ENCODE measurements around the gene SH3GL1. TPM values are rescaled to one million over a fixed set of nuclear protein-coding genes. Genes with fewer than 3 reads are reported as not detected.

The SH3GL1 gene
- total RNA-seq, 1 donor from 2014 or later = 179 TPM

DNA sequence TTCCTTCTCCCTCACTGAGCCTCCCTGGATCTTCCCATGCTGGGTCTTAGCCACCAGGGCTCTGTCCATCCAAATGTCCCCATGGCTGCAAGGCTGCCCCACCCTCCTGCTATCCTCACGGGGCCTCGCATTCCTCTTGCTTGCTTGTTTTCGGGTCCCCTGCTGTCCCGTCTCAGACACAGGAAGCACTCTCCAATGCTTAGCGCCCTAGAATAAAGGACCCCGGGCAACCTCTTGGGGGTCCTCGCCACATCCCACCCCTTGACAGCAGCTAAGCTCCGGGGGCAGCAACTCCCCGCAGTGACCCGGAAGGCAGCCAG lies 23.7 kb downstream of the SH3GL1 start:
- no peak for DNase-seq (ENCODE audit: low read depth)

DNA sequence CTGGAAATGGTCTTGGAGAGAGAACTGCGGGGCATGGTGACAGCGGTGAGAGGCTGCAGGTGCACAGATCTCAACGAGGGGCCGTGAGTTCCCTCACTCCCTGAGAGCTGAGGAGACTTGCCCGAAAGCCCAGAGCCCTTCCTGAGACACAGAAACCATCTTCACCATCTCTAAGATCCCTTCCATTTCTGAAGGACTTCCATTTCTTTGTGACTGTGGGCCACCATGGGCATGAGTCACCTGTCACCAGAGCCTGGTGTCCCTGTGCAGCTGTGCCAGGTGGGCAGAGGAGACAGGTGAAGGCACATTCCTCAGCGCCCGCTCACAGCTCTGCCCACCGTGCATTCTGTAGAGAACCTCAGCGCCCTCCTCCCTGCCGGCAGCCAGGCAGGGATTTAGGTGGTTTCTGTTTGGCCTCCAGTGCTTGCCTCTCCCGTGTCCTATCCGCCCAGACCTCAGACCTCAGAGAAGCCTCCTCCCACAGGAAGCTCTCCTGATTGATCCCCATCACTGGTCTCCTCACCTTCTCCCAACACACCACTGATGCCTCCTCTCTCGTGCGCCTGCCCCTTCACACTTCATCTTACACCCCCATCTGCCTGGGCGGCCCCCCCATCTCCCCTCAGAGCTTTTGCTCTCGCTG lies 24.2 kb downstream of the SH3GL1 start:
- DNase-seq (ENCODE audit: low read depth) = peak; percentile 79

DNA sequence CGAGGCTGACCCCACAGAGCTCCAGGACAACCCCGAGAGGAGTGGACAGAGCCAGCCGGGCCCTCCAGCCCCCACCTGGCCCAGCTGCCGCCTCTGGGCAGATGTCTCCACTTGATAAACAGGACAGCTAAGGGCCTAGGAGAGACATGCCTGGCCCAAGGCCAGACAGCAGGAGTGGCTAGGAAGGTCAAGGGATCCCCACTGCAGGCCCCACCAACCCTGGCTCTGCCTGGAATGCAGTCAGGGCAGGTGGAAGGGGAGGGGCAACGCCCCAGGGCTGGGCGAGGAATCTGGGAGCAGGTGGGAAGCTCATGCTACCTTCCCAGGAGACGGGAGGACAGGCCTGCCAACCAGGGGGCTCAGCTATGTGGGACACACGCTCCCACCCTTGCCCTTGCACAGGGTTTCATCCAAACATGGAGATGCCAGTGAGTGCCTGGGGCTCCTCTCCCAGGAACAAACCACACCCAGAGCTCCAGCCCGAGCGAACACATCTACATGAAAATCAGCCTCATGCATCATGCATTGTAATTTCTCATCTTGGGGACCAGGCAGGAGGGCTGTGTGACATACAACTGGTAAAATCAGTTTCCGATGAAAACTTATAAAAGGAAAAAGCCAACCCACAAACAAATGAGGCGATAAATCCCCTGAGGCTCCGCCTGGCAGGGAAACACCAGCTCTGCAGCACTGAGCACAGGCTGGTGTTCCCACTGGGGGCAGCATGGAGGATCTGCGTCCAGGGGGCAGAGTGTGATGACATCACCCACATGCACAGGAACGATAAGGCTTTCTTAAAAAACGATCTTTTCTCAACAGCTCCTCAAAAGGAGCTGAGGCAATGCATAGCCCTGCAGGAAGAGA lies 25.0 kb downstream of the SH3GL1 start:
- peak; percentile 91 for DNase-seq (ENCODE audit: low read depth)

DNA sequence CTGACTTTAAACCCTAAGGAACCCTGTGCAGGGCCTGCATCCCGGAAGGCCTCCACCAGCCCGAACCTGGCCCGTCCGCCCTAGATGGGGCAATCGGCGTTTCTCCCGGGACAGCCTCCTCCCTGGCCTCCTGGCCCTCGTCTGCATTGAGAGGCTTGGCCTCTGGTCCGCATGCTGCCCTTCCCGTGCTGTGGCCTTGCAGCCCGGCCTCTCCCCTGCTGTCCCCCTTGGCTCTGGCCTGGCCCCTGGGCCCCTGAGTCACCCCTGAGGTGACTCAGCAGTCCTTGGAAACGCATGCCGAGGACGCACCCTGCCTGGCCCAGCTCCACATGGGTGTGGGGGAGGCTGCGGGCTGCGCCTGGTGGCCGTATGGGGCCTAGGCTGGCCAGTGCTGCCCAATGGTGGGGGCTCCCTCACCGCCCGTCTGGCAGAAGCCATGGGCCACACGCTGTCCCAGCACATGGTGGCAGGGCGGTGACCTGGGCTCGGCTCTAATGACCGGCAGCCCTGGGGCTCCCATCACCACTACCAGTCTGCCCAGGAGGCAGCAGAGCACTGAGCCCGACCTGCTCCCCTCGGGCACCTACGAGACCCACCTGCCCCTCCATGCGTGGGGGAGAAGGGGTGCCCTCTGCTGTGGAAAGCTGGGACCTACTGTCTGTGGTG lies 25.7 kb downstream of the SH3GL1 start:
- peak; percentile 95 for DNase-seq (ENCODE audit: low read depth)

DNA sequence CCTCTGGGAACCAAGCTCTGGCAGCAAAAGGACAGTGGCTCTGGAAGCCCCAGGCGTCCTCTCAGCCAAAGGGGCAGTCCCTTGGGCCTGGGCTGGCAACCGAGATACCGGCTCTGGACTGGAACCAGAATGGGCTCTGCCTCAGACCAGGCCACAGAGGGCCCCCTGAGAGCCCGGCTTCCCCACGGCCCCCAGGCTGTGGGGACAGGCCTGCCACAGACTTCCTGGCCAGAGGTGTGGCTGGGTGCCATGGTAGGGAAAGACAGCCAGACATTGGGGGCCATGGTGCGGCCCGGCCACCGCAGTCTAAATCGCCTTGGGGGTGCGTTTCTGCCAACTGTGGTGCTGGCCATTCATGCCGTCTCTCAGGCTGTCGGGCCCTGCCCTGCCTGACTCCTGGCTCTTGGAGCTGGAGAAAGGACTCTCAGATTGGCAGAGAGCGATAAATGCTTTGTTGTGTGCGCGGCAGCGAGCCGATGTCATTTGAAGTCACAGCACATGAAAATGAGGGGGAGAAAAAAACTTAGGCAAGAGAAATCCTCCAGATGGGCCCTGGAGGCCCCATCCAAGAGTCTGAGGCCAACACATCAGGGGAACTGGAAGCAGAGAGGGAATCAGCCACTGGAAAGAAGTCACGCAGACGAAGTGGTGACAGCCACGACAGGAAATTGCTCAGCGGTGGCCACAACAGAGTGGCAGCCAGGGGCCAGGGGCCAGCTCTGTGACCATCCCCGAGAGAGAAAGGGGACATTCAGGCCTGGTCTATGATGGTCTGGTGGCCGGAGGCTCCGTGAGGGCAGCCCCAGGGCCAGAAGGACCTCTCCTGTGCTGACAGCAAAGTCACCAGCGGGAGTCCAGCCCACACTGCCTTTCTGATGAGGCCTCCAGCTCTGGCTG lies 26.5 kb downstream of the SH3GL1 start:
- DNase-seq (ENCODE audit: low read depth) = peak; percentile 81

DNA sequence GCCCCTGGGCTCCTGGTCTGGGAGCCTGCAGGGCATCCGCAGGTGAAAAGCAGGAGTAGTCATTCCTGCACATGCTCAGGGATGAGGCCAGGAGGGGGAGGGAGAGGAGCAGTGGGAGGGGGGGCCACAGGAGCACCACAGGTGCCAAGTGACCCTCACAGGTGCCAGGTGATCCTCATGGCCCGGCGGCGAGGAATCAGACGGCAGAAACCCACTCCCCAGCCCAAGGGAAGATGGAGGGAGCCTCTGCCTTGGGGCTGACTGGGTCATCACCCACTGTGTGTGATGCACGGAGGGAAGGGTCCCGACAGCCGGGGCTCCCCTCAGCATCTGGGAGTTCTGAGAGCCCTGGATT lies 27.4 kb downstream of the SH3GL1 start:
- no peak for DNase-seq (ENCODE audit: low read depth)

DNA sequence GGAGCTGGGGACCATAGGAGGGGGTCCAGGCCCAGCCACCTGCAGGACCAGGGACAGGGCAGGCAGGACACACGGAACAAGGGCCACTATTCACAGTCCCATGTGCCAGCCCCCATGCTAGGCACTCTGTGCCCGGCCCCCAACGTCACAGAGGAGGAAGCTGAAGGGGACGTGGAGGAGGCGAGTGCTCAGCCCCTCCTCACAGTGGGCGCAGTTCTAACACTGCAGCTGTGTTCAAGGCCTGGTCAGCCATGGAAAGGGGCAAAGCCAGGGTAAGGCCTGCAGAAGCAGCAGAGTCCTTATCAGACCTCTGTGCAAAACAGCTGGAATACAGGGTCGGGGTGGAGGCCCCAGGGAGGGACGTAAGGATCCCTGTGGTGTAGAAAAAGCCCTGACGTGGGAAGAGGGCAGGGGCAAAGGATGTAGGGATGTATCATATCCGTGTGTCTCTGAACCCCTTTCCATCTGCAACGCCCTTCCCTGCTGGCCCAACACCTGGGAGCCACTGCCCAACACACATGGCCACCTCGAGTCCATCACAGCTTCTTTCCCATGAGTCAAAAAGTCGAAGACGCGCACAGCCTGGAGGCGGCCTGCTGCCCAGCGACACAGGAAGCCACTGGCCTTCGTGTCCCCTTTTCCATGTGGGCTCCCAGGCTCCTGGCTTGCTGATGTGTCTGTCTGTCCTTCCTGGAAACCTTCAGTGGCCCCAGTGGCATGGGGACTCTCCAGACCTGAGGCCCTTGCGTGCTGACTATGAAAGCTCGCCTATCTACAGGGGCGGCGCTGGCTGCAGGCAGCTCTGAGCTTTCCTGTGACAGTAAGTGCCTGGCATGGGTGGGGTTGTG lies 28.0 kb downstream of the SH3GL1 start:
- DNase-seq (ENCODE audit: low read depth) = no peak

DNA sequence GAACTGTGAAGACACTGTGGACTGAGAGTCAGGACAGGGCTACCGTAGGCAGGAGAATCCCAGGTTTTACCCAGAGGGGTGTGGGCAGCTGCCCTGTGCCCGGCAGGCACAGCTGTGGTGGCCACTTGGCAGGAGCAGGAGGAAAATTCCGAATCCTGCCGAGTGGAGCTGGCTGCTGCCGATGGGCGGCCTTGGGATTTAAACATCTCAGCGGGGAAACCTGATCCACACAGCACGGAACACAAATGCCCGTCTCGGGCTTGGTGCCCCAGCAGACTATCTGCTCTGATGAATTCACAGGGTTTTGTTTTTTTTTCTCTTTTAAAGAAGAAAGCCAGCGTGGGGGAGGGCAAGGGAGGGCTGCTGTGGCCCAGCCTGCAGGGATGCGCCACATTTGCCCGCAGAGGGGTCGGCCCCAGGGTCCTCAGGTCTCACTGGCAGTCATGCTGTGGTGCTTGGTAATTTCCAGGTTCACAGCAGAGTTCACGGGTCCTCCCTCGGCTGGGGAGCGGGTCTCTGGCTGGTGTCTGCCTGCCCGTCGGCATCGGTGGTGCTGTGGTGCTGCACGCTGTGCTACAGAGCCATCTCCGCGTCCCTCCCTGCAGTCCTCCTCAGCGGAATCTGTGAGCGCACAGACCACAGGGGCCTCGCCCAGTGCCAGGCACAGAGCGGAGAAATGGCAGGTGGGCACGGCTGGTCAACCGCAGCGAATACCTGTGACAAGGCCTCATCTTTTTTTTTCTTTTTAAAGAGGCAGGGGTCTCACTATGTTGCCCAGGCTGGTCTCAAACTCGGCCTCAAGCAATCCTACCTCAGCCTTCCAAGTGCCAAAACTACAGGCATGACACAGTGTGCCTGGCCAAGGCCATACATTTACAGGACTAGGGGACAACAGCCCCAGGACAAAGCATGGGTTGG lies 28.8 kb downstream of the SH3GL1 start:
- DNase-seq (ENCODE audit: low read depth) = peak; percentile 94

DNA sequence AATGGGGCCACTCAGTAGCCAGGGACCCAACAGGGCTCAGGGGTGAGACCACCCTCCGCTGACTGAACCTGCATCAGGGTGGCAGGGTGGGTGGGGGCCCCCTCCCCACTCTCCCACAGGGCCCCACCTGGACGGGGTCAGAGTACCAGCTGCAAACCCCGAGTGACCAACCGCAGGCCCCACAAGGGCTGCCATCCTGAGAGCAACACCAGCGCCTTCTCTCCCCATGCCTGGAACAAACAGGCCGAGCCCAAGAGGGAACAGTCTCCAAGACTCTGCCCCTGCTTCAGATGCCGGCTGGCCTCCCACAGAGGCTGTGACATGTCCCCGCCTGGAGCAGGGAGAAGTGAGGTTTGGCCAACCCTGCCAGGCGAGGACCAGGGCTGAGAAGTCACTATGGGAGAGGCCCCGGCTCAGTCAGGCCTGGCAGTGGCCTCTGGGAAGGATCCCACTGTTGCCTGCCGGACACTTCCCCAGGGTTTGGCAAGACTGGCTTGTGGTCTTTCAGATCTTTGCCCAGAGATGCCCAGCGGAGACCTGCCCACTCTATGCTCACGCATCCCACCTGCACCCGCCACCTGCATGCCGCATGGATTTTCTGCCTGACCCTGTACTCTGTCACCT lies 29.8 kb downstream of the SH3GL1 start:
- DNase-seq (ENCODE audit: low read depth) = peak; percentile 43

DNA sequence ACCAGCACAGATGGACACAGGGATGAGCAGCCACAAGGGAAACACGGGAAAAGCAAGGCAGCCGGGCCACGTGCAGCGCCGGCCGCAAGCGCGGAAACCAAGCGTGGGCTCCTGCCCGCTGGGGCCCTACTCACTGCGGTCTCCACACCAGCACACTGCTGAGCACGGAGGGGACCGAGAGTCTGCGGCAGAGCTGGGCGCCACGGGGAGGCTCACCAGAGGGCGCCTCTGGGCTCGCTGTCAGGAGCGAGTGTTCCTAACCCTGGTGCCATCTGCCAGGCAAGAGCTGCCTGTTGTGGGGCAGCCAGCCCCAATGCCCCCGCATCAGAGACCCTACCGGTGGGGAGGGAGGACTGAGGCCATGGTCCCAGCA lies 30.5 kb downstream of the SH3GL1 start:
- peak; percentile 67 for DNase-seq (ENCODE audit: low read depth)

DNA sequence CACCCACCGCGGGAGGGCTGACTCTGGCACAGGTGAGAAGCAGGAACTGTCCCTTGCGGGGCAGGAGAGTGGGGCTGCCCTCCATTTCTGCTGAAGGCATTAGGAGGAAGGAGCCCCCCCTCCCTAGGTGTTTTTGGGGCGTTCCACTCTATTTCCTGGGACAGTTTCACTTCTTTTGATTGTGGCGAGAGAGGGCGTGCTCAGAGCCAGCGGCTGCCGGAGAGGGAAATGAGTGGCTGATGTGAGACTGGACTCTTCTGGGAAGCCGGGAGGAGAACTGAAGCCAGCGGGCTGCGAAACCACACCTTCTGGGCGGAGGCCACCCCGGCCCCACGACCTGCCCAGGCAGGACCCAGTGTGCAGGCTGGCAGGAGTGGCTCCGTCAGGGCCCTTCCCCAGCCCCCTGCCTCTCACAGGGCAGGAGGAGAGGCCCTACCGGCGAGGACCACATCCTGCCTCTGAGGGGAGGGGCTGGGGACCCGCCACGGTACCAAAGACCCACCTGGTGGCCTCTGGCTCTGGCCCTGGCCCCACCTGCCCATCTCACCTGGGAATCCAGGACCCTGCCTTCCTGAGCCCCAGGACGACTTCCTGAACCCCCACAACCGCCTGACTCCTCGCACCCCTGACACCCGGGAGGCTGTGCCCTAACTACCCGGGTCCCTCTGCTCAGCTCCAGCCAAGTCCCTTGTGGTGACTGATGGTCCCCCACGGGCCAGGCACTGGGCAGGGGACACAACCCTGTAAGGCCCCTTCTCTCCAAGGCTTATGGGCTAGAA lies 31.0 kb downstream of the SH3GL1 start:
- peak; percentile 27 for DNase-seq (ENCODE audit: low read depth)

DNA sequence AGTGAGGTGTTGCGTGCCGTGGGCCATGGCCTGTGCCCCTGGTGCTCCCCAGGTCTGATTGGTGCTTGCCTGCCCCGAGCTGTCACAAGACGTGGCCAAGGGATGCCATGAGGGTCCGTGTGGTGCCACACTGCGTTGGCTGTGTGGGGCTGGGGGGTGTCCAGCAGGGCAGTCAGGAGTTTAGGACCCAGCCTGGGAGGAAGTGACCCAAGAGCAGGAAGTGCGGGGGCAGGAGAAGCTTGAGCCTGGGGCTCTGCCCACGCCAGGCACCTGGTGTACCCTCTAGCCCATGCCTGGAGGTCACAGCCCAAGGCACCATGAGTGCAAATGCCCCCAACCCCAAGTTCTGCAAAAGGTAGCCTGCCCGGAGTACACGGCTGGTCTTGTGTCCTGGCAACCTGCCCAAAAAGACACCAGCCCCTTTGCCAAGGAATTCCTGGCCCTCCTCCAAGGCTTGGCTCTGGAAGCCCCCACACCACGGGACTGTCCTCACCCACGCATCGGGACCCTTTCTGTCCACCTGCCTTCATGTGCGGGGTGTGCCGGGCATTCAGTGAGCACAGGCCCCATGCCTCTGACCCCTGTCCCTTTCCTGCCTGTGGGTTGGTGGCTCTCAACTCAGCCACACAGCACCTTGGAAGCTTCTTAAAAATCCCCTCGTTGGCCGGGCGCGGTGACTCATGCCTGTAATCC lies 32.1 kb downstream of the SH3GL1 start:
- peak; percentile 78 for DNase-seq (ENCODE audit: low read depth)

DNA sequence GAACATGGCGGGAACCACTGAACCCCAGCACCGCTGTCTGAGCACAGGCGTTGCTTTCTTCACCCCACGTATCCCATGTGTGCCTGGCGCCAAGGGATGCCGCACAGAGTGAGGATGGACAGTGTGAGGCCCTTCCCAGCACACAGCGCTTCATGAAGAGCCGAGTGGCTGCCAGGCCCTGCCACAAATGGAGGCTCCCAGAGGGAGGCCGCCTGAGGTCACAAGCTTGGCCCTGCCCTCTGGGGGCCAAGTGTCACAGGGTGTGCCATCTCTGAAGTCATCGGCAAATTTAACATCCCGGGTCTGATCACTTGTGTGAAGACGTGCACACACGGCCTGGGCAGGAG lies 32.6 kb downstream of the SH3GL1 start:
- DNase-seq (ENCODE audit: low read depth) = peak; percentile 78

DNA sequence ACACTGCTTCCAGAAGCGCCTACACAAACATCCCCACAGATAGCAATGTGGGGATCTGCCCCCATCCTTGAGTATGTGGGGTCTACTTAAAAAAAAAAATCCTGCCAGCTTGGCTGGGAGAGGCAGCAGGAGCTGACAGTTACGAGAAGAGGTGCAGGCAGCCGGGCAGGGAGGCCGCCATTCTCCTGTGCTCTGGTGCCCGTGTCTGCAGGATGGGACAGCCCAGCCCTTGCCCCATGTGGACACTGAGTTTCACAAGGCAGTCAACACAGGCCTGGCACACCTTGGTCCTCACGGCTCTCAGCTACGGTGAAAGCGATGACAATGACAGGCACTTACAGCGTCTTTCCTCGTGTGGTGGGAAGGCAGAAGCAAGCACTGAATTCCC lies 33.0 kb downstream of the SH3GL1 start:
- DNase-seq (ENCODE audit: low read depth) = no peak

DNA sequence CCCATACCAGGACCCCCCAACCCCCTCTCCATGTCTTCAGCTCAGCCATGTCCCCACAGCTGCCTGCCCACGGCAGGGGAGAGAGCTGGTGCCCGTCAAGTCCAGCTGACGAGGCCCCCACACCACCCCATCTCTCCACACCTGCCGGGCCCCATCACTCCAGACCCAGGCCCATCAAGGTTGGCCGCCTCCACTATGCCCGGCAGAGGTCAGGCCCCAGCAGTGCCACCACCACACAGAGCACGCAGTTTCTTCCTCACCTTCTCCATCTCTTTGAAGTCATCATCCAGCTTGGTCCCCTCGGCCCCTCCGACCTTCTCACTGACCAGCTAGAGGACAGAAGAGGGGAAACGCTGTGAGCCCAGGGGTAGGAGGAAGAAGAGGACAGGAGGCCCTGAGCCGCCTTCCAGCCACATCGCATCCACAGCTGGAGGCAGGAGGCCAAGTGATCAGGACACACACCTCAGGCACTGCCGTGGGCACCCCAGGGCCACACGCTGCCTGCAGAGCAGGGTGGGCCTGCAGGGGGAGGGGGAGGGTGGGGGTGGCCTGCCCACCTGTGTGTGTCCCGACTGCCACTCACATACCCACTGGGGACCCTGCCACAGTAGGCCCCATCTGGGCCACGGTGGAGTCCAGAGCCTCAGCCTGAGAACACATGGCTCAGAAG lies 33.5 kb downstream of the SH3GL1 start:
- DNase-seq (ENCODE audit: low read depth) = no peak

DNA sequence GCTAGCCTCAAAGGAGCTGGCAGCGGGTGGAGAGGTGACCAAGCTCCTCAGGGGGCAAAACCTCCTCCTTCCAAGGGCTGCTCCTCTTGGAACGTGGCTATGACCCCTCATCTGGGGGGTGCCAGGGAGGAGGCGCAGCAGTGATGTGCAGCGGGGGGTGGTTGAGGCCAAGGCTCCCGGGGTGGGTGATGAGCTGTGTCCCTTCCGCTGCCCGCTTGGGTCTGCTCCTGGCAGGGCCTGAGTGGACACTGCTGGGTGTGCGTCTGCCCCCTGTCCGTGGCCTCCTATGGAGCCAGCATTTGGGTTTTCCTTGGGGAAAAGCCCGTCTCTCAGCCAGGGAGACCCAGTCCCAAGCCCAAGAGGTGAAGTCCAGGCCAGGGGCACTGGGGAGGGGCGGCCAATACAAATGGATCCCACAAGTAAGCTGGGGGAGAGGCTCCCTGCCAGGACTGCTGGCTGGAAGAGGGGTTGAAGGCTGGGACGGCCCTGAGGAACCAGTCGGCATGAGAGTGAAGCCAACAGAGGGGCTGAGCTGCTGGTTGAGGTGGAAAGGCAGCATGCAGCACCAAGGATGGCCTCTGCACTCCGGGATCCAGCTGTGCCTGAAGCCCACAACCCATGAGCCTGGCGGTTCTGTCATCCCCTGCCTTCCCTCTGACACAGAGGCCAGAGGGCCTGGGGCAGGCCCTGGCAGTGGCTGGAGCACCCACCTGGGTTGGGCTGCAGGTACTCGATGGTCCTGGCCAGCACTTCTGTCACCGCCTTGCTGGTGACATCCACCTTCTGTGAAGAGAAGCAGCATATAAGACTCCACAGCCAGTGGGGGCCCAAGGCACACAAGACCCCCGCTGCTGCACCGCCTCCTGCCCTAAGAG lies 34.3 kb downstream of the SH3GL1 start:
- no peak for DNase-seq (ENCODE audit: low read depth)
